Right atrium auricular region (tissue), 2 donors: Measurements from ENCODE around the gene RCBTB1. TPM values are rescaled to one million over a fixed set of nuclear protein-coding genes. Genes with fewer than 3 reads are reported as not detected.

Experiments used
- DNase-seq: peaks from one replicate; pipeline ENCODE4 v3.0.0-alpha.2; 2019; ENCODE audit warnings: low spot score
- H3K27ac ChIP-seq, 2 donors: fragments of 200-600 bp; sonication (generic); 1 replicate in 1 of 2; 2 replicates in 1 of 2; pipeline ENCODE4 v1.5.1; 2016 to 2019
- H3K27me3 ChIP-seq, 2 donors: fragments of 200-600 bp; sonication (generic); one replicate each; pipeline versions ENCODE4 v1.5.1 to v1.6.0; 2017 to 2019
- H3K36me3 ChIP-seq: fragments of 200-600 bp; sonication (generic); one replicate; pipeline ENCODE4 v1.5.1; 2016
- H3K4me1 ChIP-seq, 2 donors: fragments of 200-600 bp; sonication (generic); one replicate each; pipeline versions ENCODE4 v1.5.1 to v1.6.0; 2017 to 2019
- H3K4me3 ChIP-seq, 2 donors: fragments of 200-600 bp; sonication (generic); 1 replicate in 1 of 2; 2 replicates in 1 of 2; pipeline ENCODE4 v1.5.1; 2017 to 2019; ENCODE audit warnings: mild to moderate bottlenecking in 1 of 2, moderate library complexity in 1 of 2
- H3K9me3 ChIP-seq, 2 donors: fragments of 200-600 bp; sonication (generic); one replicate each; pipeline ENCODE4 v1.5.1; 2019
- total RNA-seq, 2 donors: library from RNA; depleted of rRNA; stranded (reverse); fragments of >200 nt; gene quantifications; one replicate each; pipeline ENCODE4 v1.1.0, GENCODE V29; 2016
- TF ChIP-seq, protein P1 (sequence below), 2 donors: fragments of 200-600 bp; sonication (generic); IDR thresholded peaks; one replicate each; pipeline ENCODE4 v1.5.1; 2019; ENCODE audit warnings: antibody characterized with exemption in 2 of 2

The RCBTB1 gene
- total RNA-seq, 2 donors from 2014 or later = 8.9 to 19.6 TPM

- no peak overlapping the region for H3K27ac ChIP-seq
- H3K4me1 ChIP-seq = no peaks in the 10 kb centered on the region
- no peak overlapping the region for H3K4me3 ChIP-seq
- H3K27me3 ChIP-seq = no peaks in the 10 kb centered on the region
- H3K9me3 ChIP-seq = no peaks in the 10 kb centered on the region
- TF ChIP-seq, protein P1, sequence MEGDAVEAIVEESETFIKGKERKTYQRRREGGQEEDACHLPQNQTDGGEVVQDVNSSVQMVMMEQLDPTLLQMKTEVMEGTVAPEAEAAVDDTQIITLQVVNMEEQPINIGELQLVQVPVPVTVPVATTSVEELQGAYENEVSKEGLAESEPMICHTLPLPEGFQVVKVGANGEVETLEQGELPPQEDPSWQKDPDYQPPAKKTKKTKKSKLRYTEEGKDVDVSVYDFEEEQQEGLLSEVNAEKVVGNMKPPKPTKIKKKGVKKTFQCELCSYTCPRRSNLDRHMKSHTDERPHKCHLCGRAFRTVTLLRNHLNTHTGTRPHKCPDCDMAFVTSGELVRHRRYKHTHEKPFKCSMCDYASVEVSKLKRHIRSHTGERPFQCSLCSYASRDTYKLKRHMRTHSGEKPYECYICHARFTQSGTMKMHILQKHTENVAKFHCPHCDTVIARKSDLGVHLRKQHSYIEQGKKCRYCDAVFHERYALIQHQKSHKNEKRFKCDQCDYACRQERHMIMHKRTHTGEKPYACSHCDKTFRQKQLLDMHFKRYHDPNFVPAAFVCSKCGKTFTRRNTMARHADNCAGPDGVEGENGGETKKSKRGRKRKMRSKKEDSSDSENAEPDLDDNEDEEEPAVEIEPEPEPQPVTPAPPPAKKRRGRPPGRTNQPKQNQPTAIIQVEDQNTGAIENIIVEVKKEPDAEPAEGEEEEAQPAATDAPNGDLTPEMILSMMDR (IDR thresholded peaks at IDR 0.05) = no peak
- peaks cover 43% of the 10 kb centered on the region for H3K36me3 ChIP-seq
- no peak for DNase-seq
Observed at GRCh38 chr13:49543656-49544055, 41.7 kb downstream of the RCBTB1 start.

DNA sequence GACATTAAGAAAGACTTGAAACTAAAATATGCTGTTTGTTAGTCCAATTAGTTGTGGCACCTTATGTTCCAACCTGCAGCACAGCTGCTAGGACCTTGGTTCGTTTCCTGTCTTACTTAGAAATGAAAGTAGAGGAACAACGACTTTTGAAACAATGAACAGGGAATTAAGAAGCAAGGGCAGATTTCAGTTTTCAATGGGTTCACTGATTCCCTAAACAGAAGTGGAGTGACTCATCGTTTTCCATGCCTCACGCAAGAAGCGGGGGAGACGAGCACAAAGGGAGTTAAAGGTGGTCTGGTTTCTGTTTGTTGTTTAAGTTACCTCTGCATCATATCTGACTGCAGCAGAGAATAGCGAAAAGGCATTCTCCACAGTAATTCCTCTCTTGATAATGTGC, 44.8 kb downstream of the RCBTB1 start:
- Histone ChIP-seq H3K4me3 (no peak overlapping the region), H3K27me3 (no peaks in the 10 kb centered on the region), H3K27ac (no peak overlapping the region), H3K4me1 (no peaks in the 10 kb centered on the region), H3K36me3 (peaks cover 32% of the 10 kb centered on the region), H3K9me3 (no peaks in the 10 kb centered on the region)
- DNase-seq = no peak
- TF ChIP-seq, protein P1 (IDR thresholded peaks at IDR 0.05) = no peak

DNA sequence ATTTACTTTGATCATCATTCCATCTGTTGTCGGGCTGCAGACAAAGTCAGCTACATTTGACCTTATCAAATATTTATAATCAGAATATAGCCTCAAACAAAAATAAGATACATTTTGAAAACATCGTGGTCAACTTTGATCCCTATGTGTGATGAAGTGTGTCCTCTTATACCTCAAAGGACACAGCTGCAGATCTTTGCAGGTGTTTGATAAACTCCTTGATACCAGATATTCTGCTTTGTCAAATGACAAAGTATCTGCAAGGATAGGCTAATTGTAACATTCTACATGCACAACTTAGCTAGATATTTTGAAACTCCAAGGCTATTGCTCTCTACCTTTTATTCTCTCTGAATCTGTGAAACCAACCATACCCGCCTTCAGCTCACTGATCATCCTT, 45.6 kb downstream of the RCBTB1 start:
- H3K4me1 ChIP-seq = no peaks in the 10 kb centered on the region
- no peak overlapping the region for H3K27ac ChIP-seq
- H3K27me3 ChIP-seq = no peaks in the 10 kb centered on the region
- no peak for DNase-seq
- H3K36me3 ChIP-seq = peaks cover 32% of the 10 kb centered on the region
- no peaks in the 10 kb centered on the region for H3K9me3 ChIP-seq
- TF ChIP-seq, protein P1 (IDR thresholded peaks at IDR 0.05) = no peak
- no peak overlapping the region for H3K4me3 ChIP-seq

GRCh38 chr13:49539313-49539712, 46.0 kb downstream of the RCBTB1 start:
- Histone ChIP-seq H3K4me3 (no peak overlapping the region), H3K36me3 (peaks cover 32% of the 10 kb centered on the region), H3K9me3 (no peaks in the 10 kb centered on the region), H3K27me3 (no peaks in the 10 kb centered on the region), H3K4me1 (no peaks in the 10 kb centered on the region), H3K27ac (no peak overlapping the region)
- no peak for DNase-seq
- TF ChIP-seq, protein P1 (IDR thresholded peaks at IDR 0.05) = no peak

DNA sequence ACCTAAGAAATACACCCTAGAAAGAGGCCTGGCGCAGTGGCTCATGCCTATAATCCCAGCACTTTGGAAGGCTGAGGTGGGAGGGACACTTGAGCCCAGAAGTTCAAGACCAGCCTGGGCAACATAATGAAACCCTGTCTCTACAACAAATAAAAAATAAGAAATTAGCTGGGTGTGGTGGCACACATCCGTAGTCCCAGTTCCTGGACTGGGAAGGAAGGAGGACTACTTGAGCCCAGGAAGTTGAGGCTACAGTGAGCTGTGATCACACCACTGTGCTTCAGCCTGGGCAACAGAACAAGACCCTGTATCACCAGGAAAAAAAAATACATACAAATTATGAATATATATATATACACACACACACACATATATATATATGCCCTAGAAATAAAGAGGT, 47.0 kb downstream of the RCBTB1 start:
- peaks cover 28% of the 10 kb centered on the region for H3K36me3 ChIP-seq
- TF ChIP-seq, protein P1 (IDR thresholded peaks at IDR 0.05) = no peak

DNA sequence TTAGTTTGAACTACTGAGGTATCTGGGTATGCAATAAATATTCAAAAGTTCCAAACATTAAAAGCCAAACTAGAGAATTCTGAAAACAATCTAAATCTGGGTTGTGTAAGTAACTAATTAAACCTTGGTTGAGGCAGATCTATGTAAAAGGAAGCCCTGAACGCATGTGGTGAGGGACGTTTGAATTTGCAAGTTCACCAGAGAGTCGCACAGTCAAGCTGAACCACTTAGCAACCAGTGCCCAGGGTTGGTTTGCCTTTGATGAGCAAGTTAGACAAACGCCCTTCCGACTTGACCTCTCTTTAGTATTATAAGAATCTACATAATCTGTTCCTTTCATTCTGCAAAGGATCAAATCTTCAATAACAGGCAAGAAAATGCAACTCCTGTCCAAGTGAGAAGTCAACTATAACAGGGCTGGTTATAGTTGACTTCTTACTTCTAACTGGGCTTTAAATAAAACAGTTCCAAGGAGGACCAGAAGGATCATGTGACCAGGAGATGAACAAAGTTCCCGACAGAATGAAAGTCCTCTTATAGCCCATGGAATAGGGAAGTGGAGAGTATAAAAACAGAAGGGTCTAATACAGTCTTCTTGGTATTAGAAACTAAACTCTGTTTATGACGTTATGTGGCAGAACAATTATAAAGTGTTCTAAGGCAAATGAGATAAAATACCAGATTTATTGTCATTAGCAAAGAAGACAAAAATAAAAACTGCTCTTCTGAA, 49.0 kb downstream of the RCBTB1 start:
- peaks cover 25% of the 10 kb centered on the region for H3K36me3 ChIP-seq
- H3K27me3 ChIP-seq = no peaks in the 10 kb centered on the region

More for the DNA sequence above, 47.0 kb downstream of the RCBTB1 start:
- DNase-seq = no peak
- Histone ChIP-seq H3K9me3 (no peaks in the 10 kb centered on the region), H3K27me3 (no peaks in the 10 kb centered on the region), H3K4me1 (peaks cover 0 to 4% of the 10 kb centered on the region in 2 donors), H3K4me3 (no peak overlapping the region), H3K27ac (no peak overlapping the region)

More for the DNA sequence above, 49.0 kb downstream of the RCBTB1 start:
- TF ChIP-seq, protein P1 (IDR thresholded peaks at IDR 0.05) = no peak
- no peak for DNase-seq
- Histone ChIP-seq H3K27ac (no peak overlapping the region), H3K4me3 (no peak overlapping the region), H3K4me1 (peaks cover 0 to 15% of the 10 kb centered on the region in 2 donors), H3K9me3 (no peaks in the 10 kb centered on the region)
